Osteoblast (primary cell): ENCODE data around the gene C1QA. TPM values are rescaled to one million over a fixed set of nuclear protein-coding genes. Genes with fewer than 3 reads are reported as not detected.
A peak's percentile ranks its signal among the peaks of the same experiment; 100 is the strongest.
"Not testable (repeated sequence)": the region's sequence is repeated elsewhere in the genome, so short reads cannot be mapped to it uniquely, and the experiment has no call there.

Source experiments
- DNase-seq: peaks from one replicate; pipeline ENCODE4 v3.0.0; 2011; ENCODE audit warnings: low spot score, mixed read lengths; ENCODE audit not compliant: insufficient read length; ENCODE audit errors: missing footprints
- H2AFZ ChIP-seq: 2 replicates; pipeline ENCODE4 v1.6.0; 2011; ENCODE audit warnings: mild to moderate bottlenecking, low read length
- H3K27ac ChIP-seq: 2 replicates; pipeline ENCODE4 v1.5.1; 2011; ENCODE audit warnings: mild to moderate bottlenecking, low read depth, low read length, moderate library complexity
- H3K27me3 ChIP-seq: 2 replicates; pipeline ENCODE4 v1.6.0; 2012; ENCODE audit warnings: mild to moderate bottlenecking, control low read depth, inconsistent platforms, low read length, moderate library complexity; ENCODE audit not compliant: insufficient read depth
- H3K36me3 ChIP-seq: 2 replicates; pipeline ENCODE4 v1.5.1; 2011; ENCODE audit warnings: mild to moderate bottlenecking, low read length, control low read depth, moderate library complexity; ENCODE audit not compliant: insufficient read depth
- H3K4me1 ChIP-seq: 2 replicates; pipeline ENCODE4 v1.5.1; 2011; ENCODE audit warnings: mild to moderate bottlenecking, low read length, control low read depth, moderate library complexity; ENCODE audit not compliant: insufficient read depth
- H3K4me2 ChIP-seq: 2 replicates; pipeline ENCODE4 v1.6.0; 2011; ENCODE audit warnings: mild to moderate bottlenecking, low read length; ENCODE audit not compliant: insufficient read depth
- H3K4me3 ChIP-seq: fragments of 200-600 bp; sonication (generic); 3 replicates; pipeline ENCODE4 v1.5.1; 2012; ENCODE audit warnings: mild to moderate bottlenecking, low read length, inconsistent platforms; ENCODE audit not compliant: insufficient read depth
- H3K79me2 ChIP-seq: 2 replicates; pipeline ENCODE4 v1.6.0; 2012; ENCODE audit warnings: mild to moderate bottlenecking, low read length, control low read depth, inconsistent platforms; ENCODE audit not compliant: insufficient read depth
- H3K9me3 ChIP-seq: 2 replicates; pipeline ENCODE4 v1.5.1; 2011; ENCODE audit warnings: low read depth, low read length, control low read depth
- H4K20me1 ChIP-seq: 2 replicates; pipeline ENCODE4 v1.6.0; 2012; ENCODE audit warnings: mild to moderate bottlenecking, low read length, control low read depth; ENCODE audit not compliant: insufficient read depth
- total RNA-seq: library from RNA; depleted of rRNA; stranded (reverse); fragments of >200 nt; gene quantifications from 2 replicates; pipeline ENCODE4 v1.2.3, GENCODE V29; 2012
- TF ChIP-seq, protein P1 (sequence below): IDR thresholded peaks from 2 replicates; pipeline ENCODE4 v1.5.1; 2011; ENCODE audit warnings: mild to moderate bottlenecking, low read depth, low read length, moderate library complexity; ENCODE audit errors: extremely low read depth

Gene C1QA
- total RNA-seq, 1 donor: 1.1 TPM

DNA sequence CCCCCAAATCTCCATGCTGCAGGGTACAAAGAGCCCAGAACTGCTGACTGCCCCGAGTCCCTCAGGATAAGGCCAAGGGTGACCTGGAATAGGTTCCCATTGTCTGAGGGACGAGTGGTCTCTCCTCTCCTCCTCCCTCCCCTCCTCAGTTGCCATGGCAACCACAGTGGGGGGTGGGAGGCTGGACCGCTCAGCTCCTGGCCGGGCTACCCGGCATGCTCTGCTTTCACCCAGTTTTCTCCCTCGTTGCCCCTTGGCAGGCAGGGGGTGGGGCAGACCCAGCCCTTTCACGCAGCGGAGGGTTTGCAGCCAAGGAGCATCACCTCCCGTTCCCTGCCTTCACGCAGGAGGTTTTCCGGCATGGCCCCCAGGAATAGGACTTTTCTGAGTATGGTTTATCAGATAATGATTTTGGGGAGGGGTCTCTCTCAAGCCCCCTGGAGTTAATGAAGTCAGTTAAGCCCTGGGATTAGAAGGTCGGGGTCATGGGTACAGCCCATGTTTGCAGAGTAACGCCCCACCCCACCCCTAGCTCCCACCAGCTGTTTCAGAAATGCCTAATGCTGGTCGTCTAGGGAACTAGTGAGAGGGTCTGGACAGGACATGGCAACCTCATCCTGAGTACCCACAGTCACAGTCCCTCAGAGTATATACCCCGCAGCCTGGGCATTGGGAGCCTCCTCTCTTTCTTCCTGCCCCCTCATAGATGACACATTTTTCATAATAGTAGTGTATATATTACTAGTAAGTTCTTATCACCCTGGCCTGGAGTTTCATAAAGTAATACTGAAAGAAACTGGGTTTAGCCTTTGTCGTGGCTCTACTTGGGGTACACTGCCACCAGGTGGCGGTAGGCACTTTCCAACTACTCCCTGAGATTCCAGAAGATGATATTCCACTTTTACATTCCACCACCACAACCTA lies 37.3 kb downstream of the C1QA start:
- H2AFZ ChIP-seq: no peak overlapping the region
- TF ChIP-seq, protein P1, sequence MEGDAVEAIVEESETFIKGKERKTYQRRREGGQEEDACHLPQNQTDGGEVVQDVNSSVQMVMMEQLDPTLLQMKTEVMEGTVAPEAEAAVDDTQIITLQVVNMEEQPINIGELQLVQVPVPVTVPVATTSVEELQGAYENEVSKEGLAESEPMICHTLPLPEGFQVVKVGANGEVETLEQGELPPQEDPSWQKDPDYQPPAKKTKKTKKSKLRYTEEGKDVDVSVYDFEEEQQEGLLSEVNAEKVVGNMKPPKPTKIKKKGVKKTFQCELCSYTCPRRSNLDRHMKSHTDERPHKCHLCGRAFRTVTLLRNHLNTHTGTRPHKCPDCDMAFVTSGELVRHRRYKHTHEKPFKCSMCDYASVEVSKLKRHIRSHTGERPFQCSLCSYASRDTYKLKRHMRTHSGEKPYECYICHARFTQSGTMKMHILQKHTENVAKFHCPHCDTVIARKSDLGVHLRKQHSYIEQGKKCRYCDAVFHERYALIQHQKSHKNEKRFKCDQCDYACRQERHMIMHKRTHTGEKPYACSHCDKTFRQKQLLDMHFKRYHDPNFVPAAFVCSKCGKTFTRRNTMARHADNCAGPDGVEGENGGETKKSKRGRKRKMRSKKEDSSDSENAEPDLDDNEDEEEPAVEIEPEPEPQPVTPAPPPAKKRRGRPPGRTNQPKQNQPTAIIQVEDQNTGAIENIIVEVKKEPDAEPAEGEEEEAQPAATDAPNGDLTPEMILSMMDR: peak; percentile 90
- H3K79me2 ChIP-seq: no peaks in the 10 kb centered on the region
- no peaks in the 10 kb centered on the region for H4K20me1 ChIP-seq
- H3K27ac ChIP-seq: no peak overlapping the region
- no peak overlapping the region for H3K4me3 ChIP-seq
- no peaks in the 10 kb centered on the region for H3K36me3 ChIP-seq
- H3K4me2 ChIP-seq: no peak overlapping the region
- no peak for DNase-seq
- peaks cover 28% of the 10 kb centered on the region for H3K27me3 ChIP-seq
- H3K4me1 ChIP-seq: no peaks in the 10 kb centered on the region
- no peaks in the 10 kb centered on the region for H3K9me3 ChIP-seq

DNA sequence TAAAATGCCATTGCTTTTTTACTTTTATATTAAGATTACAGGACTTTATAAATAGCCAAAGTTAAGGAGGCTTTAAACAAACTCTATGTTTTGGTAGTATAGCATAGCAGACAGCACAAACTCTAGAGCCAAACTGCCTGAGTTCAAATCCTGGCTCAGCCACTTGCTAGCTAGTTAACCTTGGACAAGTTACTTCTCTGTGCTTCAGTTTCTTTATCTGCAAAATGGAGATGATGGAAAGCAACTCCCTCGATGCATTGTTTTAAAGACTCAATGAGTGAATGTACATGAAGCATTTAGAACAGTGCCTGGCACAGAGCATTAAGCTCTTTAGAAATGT lies 38.0 kb downstream of the C1QA start:
- no peak overlapping the region for H2AFZ ChIP-seq
- peaks cover 28% of the 10 kb centered on the region for H3K27me3 ChIP-seq
- H3K27ac ChIP-seq: no peak overlapping the region
- H3K4me3 ChIP-seq: no peak overlapping the region
- H3K9me3 ChIP-seq: no peaks in the 10 kb centered on the region
- DNase-seq: no peak
- TF ChIP-seq, protein P1: no peak
- H3K36me3 ChIP-seq: no peaks in the 10 kb centered on the region
- no peak overlapping the region for H3K4me2 ChIP-seq
- H3K4me1 ChIP-seq: no peaks in the 10 kb centered on the region
- no peaks in the 10 kb centered on the region for H3K79me2 ChIP-seq
- no peaks in the 10 kb centered on the region for H4K20me1 ChIP-seq

DNA sequence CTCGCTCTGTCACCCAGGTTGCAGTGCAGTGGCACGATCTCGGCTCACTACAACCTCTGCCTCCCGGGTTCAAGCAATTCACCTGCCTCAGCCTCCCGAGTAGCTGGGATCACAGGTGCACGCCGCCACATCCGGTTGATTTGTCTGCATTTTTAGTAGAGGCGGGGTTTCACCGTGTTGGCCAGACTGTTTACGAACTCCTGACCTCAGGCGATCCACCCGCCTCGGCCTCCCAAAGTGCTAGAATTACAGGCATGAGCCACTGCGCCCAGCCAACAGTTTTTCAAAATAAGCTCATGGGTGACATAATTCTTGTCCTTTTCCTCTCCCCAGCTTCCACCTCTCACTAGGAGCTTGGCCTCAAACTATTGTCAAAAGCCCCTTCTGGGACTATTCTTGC lies 39.7 kb downstream of the C1QA start:
- H3K36me3 ChIP-seq, H3K4me2 ChIP-seq, H3K79me2 ChIP-seq, H3K27ac ChIP-seq, H2AFZ ChIP-seq, H3K9me3 ChIP-seq, H3K4me1 ChIP-seq, H4K20me1 ChIP-seq, DNase-seq, H3K4me3 ChIP-seq: not testable (repeated sequence)
- H3K27me3 ChIP-seq: peaks cover 19% of the 10 kb centered on the region

DNA sequence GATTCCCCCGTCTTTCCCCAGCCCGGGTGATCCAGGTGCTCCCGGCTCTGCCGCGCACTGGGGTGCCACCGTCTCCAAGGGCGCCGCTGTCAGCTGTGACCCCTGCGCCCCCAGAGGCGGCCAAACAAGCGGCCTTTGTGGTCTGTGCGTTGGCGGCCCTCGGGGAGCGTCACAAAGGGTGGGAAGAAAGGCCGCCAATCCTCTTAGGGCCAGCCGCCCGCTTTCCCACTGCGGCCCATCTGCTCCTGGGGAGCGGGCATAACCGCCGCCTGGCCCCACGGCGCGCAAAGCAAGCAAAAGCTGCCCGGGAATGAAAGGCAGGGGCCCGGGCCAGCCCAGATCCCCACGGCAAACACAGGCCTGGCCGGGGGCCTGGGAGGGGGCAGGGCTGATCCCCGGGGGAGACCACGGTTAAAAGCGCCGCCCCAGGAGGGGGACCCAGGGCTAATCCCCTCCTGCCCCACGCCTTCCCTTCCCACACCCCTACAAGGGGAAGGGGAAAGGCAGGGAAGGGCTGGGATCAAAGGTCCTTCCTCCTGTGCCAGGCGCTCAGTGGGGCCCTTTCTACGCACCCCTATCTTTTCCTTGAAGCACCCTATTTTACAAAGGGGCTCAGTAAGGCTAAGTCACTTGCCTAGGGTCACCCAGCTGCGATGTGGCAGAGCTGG lies 40.6 kb downstream of the C1QA start:
- H3K79me2 ChIP-seq: no peaks in the 10 kb centered on the region
- no peaks in the 10 kb centered on the region for H3K36me3 ChIP-seq
- DNase-seq: no peak
- H3K4me3 ChIP-seq: no peak overlapping the region
- TF ChIP-seq, protein P1: no peak
- no peak overlapping the region for H3K27ac ChIP-seq
- H3K9me3 ChIP-seq: no peaks in the 10 kb centered on the region
- H4K20me1 ChIP-seq: no peaks in the 10 kb centered on the region
- H3K4me2 ChIP-seq: no peak overlapping the region
- no peaks in the 10 kb centered on the region for H3K4me1 ChIP-seq
- H3K27me3 ChIP-seq: peaks cover 14% of the 10 kb centered on the region
- H2AFZ ChIP-seq: no peak overlapping the region
